Body of pancreas (tissue), 4 donors: Measurements from ENCODE around the gene SBF2.

Source experiments
- POLR2A ChIP-seq, 3 donors: fragments of 450-650 bp; IDR thresholded peaks; one replicate each; pipeline ENCODE4 v1.6.1; 2016; ENCODE audit warnings: antibody characterized with exemption in 3 of 3, mild to moderate bottlenecking in 2 of 3
- TF ChIP-seq, protein P1 (sequence below), 7 experiments: fragments of 450-650 bp in 4 of 7; fragments of 200-600 bp in 3 of 7; sonication (generic) in 3 of 7; IDR thresholded peaks; one replicate each; pipeline ENCODE4 v1.5.1; 2016 to 2019; ENCODE audit warnings: antibody characterized with exemption in 7 of 7

DNA sequence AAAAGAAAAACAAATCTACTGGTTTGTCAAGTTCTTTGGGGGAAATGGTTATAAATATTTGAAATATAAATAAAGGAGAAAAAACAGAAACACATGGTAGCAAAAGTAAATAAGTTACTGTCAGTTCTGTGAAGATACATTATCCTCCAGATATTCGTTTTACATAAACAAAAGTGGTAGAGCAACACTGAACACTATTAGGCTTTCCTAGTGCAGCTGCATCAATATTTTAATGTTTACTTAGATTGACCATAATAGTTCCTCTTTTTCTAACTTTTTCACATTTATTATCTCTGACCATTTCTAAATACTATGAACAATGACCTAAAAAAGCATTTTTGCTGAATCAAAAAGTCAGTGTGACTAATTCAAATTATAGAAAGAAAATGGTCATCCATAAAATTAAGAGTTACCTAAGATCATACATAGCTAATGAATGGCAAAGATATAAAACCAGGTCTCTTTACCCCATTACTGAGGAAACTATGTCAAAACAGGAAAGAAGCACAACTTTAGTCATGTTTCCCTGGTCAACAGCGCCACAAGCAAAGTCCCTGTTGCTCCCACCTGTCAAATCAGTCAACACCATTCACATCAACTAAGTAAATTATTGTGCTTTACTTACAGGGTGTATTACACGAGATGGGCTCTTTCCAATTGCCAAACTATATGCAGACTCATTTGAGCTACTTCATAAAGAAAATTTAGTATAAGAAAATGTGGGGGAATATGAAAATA, 38.5 kb downstream of the SBF2 start:
- TF ChIP-seq, protein P1, sequence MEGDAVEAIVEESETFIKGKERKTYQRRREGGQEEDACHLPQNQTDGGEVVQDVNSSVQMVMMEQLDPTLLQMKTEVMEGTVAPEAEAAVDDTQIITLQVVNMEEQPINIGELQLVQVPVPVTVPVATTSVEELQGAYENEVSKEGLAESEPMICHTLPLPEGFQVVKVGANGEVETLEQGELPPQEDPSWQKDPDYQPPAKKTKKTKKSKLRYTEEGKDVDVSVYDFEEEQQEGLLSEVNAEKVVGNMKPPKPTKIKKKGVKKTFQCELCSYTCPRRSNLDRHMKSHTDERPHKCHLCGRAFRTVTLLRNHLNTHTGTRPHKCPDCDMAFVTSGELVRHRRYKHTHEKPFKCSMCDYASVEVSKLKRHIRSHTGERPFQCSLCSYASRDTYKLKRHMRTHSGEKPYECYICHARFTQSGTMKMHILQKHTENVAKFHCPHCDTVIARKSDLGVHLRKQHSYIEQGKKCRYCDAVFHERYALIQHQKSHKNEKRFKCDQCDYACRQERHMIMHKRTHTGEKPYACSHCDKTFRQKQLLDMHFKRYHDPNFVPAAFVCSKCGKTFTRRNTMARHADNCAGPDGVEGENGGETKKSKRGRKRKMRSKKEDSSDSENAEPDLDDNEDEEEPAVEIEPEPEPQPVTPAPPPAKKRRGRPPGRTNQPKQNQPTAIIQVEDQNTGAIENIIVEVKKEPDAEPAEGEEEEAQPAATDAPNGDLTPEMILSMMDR (IDR thresholded peaks at IDR 0.05) = no peak
- no peak for TF ChIP-seq POLR2A (IDR thresholded peaks at IDR 0.05)
